Measurements from ENCODE around the gene RIMBP2.
"Not testable (repeated sequence)": the region's sequence is repeated elsewhere in the genome, so short reads cannot be mapped to it uniquely, and the experiment has no call there.

Gene RIMBP2

GRCh38 chr12:130593056-130593455, 123.0 kb downstream of the RIMBP2 start:
- H3K9ac ChIP-seq (ENCODE audit: low read depth, low read length): no peak overlapping the region
- no peaks in the 10 kb centered on the region for H3K9me3 ChIP-seq (ENCODE audit: control insufficient read depth, insufficient read depth, low read length)
- H3K36me3 ChIP-seq (ENCODE audit: control insufficient read depth, insufficient read depth, low read length): no peaks in the 10 kb centered on the region
- no peaks in the 10 kb centered on the region for H3K27me3 ChIP-seq (ENCODE audit: control insufficient read depth, insufficient read depth, low read length)
- H3K4me3 ChIP-seq (ENCODE audit: low read depth, low read length): no peak overlapping the region
- no peaks in the 10 kb centered on the region for H3K4me1 ChIP-seq (ENCODE audit: control insufficient read depth, insufficient read depth, low read length)

DNA sequence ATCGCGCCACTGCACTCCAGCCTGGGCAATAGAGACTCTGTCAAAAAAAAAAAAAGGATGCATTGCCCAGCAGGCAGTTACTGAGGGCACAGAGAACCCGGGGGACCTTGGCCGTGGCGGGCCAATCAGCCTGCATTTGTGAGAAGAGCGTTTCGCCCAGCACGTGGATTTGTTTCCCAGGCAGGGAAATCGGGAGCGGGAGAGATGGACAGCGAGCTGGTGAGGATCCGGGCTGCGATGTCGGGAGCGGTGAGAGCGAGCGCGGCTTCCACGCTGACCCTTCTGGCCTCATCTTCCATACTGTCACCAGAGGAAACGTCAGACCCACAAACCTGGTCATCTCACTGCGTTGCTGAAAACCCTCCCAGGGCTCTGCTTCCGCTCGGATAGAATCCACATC, 123.5 kb downstream of the RIMBP2 start:
- no peaks in the 10 kb centered on the region for H3K36me3 ChIP-seq (ENCODE audit: control insufficient read depth, insufficient read depth, low read length)
- H3K9ac ChIP-seq (ENCODE audit: low read depth, low read length): no peak overlapping the region
- H3K4me1 ChIP-seq (ENCODE audit: control insufficient read depth, insufficient read depth, low read length): no peaks in the 10 kb centered on the region
- H3K9me3 ChIP-seq (ENCODE audit: control insufficient read depth, insufficient read depth, low read length): no peaks in the 10 kb centered on the region
- no peaks in the 10 kb centered on the region for H3K27me3 ChIP-seq (ENCODE audit: control insufficient read depth, insufficient read depth, low read length)
- H3K4me3 ChIP-seq (ENCODE audit: low read depth, low read length): no peak overlapping the region

- H3K9ac ChIP-seq (ENCODE audit: low read depth, low read length): no peak overlapping the region
- H3K4me3 ChIP-seq (ENCODE audit: low read depth, low read length): no peak overlapping the region
- no peaks in the 10 kb centered on the region for H3K27me3 ChIP-seq (ENCODE audit: control insufficient read depth, insufficient read depth, low read length)
- H3K36me3 ChIP-seq (ENCODE audit: control insufficient read depth, insufficient read depth, low read length): no peaks in the 10 kb centered on the region
- no peaks in the 10 kb centered on the region for H3K9me3 ChIP-seq (ENCODE audit: control insufficient read depth, insufficient read depth, low read length)
- no peaks in the 10 kb centered on the region for H3K4me1 ChIP-seq (ENCODE audit: control insufficient read depth, insufficient read depth, low read length)
Measured at GRCh38 chr12:130591736-130592135, 124.4 kb downstream of the RIMBP2 start.

GRCh38 chr12:130590685-130591084, 125.4 kb downstream of the RIMBP2 start:
- Histone ChIP-seq H3K36me3 (ENCODE audit: control insufficient read depth, insufficient read depth, low read length) (no peaks in the 10 kb centered on the region), H3K9me3 (ENCODE audit: control insufficient read depth, insufficient read depth, low read length) (no peaks in the 10 kb centered on the region), H3K9ac (ENCODE audit: low read depth, low read length) (no peak overlapping the region), H3K27me3 (ENCODE audit: control insufficient read depth, insufficient read depth, low read length) (no peaks in the 10 kb centered on the region), H3K4me3 (ENCODE audit: low read depth, low read length) (no peak overlapping the region), H3K4me1 (ENCODE audit: control insufficient read depth, insufficient read depth, low read length) (no peaks in the 10 kb centered on the region)

DNA sequence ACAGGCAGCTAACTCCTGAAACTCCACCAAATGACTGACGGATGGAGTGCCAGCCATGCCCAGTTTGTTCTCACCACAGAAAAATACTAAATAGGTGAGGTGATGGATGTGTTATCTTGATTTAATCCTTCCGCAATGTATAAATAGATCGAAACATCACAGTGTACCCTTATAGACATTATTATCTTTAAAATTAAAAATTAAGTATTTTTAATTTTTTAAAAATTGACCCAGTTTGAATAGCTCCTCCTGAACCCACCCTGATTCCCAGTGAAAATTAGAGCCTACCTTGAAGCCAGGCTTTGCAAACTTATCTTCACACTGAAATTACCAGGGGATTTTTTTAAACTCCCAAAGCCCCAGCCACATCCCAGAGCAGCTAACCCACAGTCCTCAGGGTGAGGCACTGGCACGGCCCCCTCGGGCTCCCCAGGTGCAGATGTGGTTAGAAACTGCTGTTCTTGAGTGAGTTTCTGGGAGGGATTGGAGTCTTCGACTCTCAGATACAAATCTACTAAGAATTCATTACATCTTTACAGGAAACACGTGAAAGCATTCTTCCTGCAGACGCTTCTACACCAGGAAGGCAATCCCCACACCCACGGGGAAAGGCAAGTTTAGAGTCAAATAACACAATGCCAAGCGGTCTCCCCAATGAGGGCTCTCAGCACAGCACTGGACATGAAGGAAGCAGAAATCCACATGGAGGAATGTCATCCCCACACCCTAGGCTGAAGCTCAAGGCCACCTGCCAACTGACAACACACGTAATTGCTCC, 126.4 kb downstream of the RIMBP2 start:
- no peaks in the 10 kb centered on the region for H3K36me3 ChIP-seq (ENCODE audit: control insufficient read depth, insufficient read depth, low read length)
- no peaks in the 10 kb centered on the region for H3K9me3 ChIP-seq (ENCODE audit: control insufficient read depth, insufficient read depth, low read length)
- no peaks in the 10 kb centered on the region for H3K4me1 ChIP-seq (ENCODE audit: control insufficient read depth, insufficient read depth, low read length)
- H3K4me3 ChIP-seq (ENCODE audit: low read depth, low read length): no peak overlapping the region
- no peaks in the 10 kb centered on the region for H3K27me3 ChIP-seq (ENCODE audit: control insufficient read depth, insufficient read depth, low read length)
- H3K9ac ChIP-seq (ENCODE audit: low read depth, low read length): no peak overlapping the region

- Histone ChIP-seq H3K36me3 (ENCODE audit: control insufficient read depth, insufficient read depth, low read length) (no peaks in the 10 kb centered on the region), H3K9me3 (ENCODE audit: control insufficient read depth, insufficient read depth, low read length) (no peaks in the 10 kb centered on the region), H3K4me1 (ENCODE audit: control insufficient read depth, insufficient read depth, low read length) (no peaks in the 10 kb centered on the region), H3K4me3 (ENCODE audit: low read depth, low read length) (no peak overlapping the region), H3K9ac (ENCODE audit: low read depth, low read length) (no peak overlapping the region), H3K27me3 (ENCODE audit: control insufficient read depth, insufficient read depth, low read length) (no peaks in the 10 kb centered on the region)
Measured at GRCh38 chr12:130588696-130589539, 127.2 kb downstream of the RIMBP2 start.

GRCh38 chr12:130587966-130588365, 128.1 kb downstream of the RIMBP2 start:
- no peak overlapping the region for H3K9ac ChIP-seq (ENCODE audit: low read depth, low read length)
- no peaks in the 10 kb centered on the region for H3K4me1 ChIP-seq (ENCODE audit: control insufficient read depth, insufficient read depth, low read length)
- no peaks in the 10 kb centered on the region for H3K27me3 ChIP-seq (ENCODE audit: control insufficient read depth, insufficient read depth, low read length)
- no peaks in the 10 kb centered on the region for H3K9me3 ChIP-seq (ENCODE audit: control insufficient read depth, insufficient read depth, low read length)
- no peaks in the 10 kb centered on the region for H3K36me3 ChIP-seq (ENCODE audit: control insufficient read depth, insufficient read depth, low read length)
- no peak overlapping the region for H3K4me3 ChIP-seq (ENCODE audit: low read depth, low read length)

- not testable (repeated sequence) for H3K4me1 ChIP-seq (ENCODE audit: control insufficient read depth, insufficient read depth, low read length); H3K9ac ChIP-seq (ENCODE audit: low read depth, low read length); H3K4me3 ChIP-seq (ENCODE audit: low read depth, low read length); H3K36me3 ChIP-seq (ENCODE audit: control insufficient read depth, insufficient read depth, low read length); H3K9me3 ChIP-seq (ENCODE audit: control insufficient read depth, insufficient read depth, low read length); H3K27me3 ChIP-seq (ENCODE audit: control insufficient read depth, insufficient read depth, low read length)
Measured at GRCh38 chr12:130584475-130584874, 131.6 kb downstream of the RIMBP2 start.

GRCh38 chr12:130583800-130584199, 132.3 kb downstream of the RIMBP2 start:
- H3K4me3 ChIP-seq (ENCODE audit: low read depth, low read length): no peak overlapping the region
- no peak overlapping the region for H3K9ac ChIP-seq (ENCODE audit: low read depth, low read length)
- no peaks in the 10 kb centered on the region for H3K9me3 ChIP-seq (ENCODE audit: control insufficient read depth, insufficient read depth, low read length)
- no peaks in the 10 kb centered on the region for H3K27me3 ChIP-seq (ENCODE audit: control insufficient read depth, insufficient read depth, low read length)
- no peaks in the 10 kb centered on the region for H3K4me1 ChIP-seq (ENCODE audit: control insufficient read depth, insufficient read depth, low read length)
- no peaks in the 10 kb centered on the region for H3K36me3 ChIP-seq (ENCODE audit: control insufficient read depth, insufficient read depth, low read length)

- Histone ChIP-seq H3K27me3 (ENCODE audit: control insufficient read depth, insufficient read depth, low read length) (no peaks in the 10 kb centered on the region), H3K9ac (ENCODE audit: low read depth, low read length) (no peak overlapping the region), H3K4me3 (ENCODE audit: low read depth, low read length) (no peak overlapping the region), H3K9me3 (ENCODE audit: control insufficient read depth, insufficient read depth, low read length) (no peaks in the 10 kb centered on the region), H3K4me1 (ENCODE audit: control insufficient read depth, insufficient read depth, low read length) (no peaks in the 10 kb centered on the region), H3K36me3 (ENCODE audit: control insufficient read depth, insufficient read depth, low read length) (no peaks in the 10 kb centered on the region)
Measured at GRCh38 chr12:130583317-130583716, 132.8 kb downstream of the RIMBP2 start.

GRCh38 chr12:130582286-130582685, 133.8 kb downstream of the RIMBP2 start:
- no peak overlapping the region for H3K9ac ChIP-seq (ENCODE audit: low read depth, low read length)
- H3K27me3 ChIP-seq (ENCODE audit: control insufficient read depth, insufficient read depth, low read length): no peaks in the 10 kb centered on the region
- no peaks in the 10 kb centered on the region for H3K4me1 ChIP-seq (ENCODE audit: control insufficient read depth, insufficient read depth, low read length)
- no peaks in the 10 kb centered on the region for H3K36me3 ChIP-seq (ENCODE audit: control insufficient read depth, insufficient read depth, low read length)
- H3K4me3 ChIP-seq (ENCODE audit: low read depth, low read length): no peak overlapping the region
- no peaks in the 10 kb centered on the region for H3K9me3 ChIP-seq (ENCODE audit: control insufficient read depth, insufficient read depth, low read length)

- no peaks in the 10 kb centered on the region for H3K36me3 ChIP-seq (ENCODE audit: control insufficient read depth, insufficient read depth, low read length)
- H3K4me3 ChIP-seq (ENCODE audit: low read depth, low read length): no peak overlapping the region
- H3K4me1 ChIP-seq (ENCODE audit: control insufficient read depth, insufficient read depth, low read length): no peaks in the 10 kb centered on the region
- H3K9ac ChIP-seq (ENCODE audit: low read depth, low read length): no peak overlapping the region
- no peaks in the 10 kb centered on the region for H3K9me3 ChIP-seq (ENCODE audit: control insufficient read depth, insufficient read depth, low read length)
- H3K27me3 ChIP-seq (ENCODE audit: control insufficient read depth, insufficient read depth, low read length): no peaks in the 10 kb centered on the region
Measured at GRCh38 chr12:130581782-130582181, 134.3 kb downstream of the RIMBP2 start.
